ENCODE results near the gene FAM237B.
"Not testable (repeated sequence)": the region's sequence is repeated elsewhere in the genome, so short reads cannot be mapped to it uniquely, and the experiment has no call there.

Gene FAM237B

DNA sequence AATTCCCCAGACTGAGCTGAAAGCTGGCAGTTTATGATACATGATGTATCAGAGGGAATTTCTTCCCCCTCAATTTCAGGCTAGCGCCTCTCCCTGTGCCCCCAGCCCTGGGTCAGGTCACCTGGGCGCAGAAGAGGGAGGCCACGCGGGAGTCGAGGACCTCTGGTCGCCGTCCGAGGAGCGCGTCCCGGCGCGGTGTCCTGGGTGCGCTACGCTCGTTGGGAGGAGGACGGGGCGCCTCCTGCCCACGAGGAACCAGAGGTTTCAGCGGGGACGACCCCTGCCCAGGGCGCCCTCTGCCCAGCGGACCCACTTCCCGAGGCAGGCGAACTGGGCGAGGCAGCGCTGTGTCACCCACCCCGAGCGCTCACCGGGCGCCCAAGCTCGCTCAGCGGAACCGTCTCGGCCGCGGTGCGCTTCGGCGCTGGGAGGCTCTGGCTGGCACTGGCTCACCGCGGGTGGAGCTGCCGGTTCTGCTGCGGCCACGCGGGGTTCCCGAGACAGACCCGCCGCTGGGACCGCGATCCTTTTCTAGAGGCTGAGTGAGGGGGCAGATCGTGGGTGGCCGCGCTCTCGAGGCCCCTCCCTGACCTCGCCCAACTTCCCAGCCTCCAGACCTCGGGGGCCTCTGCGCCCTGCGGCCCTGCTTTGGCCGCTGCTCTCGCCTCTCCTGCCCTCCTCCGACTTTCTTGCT, at the start of gene FAM237B:
Gene FAM237B (minus strand): TSS at position 504 of the 694 bp plus-strand sequence. CDS start 1,556 bp downstream, outside the sequence.
- no peak for DNase-seq

DNA sequence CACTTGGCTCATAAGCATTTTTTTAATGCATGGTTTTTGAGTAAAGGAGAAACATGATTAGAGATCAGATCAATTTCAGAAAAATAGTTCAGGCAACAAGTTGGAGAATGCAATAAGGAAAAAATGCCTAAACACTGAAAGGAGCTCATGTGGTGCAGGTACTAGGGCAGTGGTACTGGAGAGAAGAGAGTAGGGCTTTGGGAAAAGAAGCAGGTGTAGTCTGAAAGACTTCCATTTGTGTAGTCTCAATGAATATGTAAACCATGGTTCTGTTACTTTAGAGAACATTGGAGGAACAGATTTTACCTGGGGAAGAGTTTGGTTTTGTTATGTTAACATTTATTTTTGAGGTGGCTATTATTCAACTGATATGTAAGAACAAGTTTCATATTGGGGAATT, 30.9 kb upstream of the FAM237B start:
- DNase-seq: no peak

DNA sequence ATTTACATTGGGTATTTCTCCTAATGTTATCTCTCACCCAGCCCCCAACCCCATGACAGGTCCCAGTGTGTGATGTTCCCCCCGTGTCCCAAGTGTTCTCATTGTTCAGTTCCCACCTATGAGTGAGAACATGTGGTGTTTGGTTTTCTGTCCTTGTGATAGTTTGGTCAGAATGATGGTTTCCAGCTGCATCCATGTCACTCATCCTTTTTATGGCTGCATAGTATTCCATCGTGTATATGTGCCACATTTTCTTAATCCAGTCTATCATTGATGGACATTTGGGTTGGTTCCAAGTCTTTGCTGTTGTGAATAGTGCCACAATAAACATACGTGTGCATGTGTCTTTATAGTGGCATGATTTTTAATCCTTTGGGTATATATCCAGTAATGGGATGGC, 28.9 kb upstream of the FAM237B start:
- DNase-seq: not testable (repeated sequence)

DNA sequence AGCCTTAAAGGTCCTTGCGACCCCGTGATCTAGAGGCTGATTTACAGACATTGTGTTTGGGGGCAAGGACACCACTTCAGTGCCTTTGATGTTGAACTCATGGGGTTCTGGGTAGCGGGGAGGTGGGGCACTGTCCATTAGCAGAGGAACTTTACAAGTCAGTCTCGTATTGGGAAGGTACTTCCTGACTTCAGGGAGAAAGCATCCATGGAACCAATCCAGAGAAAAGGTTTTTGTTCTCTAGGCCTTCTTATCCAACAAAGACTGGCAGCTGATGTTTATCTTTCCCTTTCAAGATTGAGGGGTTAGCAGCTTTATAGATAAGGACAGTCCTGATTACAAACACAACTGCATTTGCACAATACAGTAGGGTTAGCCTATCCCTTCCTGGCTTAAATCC, 28.2 kb upstream of the FAM237B start:
- no peak for DNase-seq

DNA sequence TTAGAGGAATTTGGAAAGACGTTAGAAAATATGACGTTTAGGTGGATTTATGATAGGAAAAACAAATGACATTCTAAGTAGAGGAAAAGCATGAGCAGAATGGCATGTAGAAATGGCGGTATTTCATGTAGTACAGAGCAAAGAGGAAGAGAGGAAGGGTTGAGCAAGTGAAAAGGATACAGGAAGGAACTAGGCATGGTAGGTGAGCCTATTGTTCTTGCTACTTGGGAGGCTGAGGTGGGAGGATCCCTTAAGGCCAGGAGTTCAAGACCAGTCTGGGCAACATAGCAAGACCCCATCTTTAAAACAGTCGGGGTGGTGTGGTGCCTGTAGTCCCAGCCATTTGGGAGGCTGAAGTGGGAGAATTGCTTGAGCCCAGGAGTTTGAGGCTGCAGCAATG, 26.7 kb upstream of the FAM237B start:
- DNase-seq: no peak

DNA sequence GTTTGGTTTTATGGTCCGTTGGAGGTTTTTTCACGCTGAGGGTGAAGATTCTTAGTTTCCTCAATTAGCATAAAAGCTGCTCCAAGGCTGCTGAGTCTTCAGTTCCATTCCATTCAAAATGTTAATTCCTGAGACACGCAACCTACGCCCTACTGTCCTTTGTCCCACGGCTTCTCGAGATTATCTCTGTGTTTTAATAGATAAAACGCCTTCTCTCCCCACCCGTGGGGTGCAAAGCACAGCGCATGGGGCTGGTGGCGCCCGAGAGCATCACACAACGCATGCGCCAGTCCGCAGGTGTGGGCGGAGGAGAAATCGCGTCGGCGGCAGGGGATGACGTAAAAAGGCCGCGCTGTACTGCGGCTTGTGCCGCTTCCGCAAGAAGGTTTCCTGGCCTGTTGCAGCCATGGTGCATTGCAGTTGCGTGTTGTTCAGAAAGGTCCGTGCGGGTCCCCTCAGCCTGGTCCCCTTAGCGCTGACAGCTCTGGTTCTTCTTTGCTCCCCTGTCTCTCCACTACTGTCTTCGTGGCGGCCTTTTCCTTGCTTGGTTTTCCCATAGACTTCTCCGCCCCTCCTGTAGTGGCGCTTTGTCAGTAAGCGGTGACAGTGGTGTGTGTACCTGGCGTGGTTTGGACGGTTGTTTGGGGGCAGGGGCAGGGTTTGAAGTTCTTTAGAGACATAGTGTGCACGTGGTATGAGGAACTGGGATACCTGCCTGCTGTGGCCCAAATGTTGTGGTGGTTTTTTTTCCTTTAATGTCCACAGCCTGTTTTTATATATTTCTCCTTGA, 25.4 kb upstream of the FAM237B start, which contains the start of gene GTPBP10:
Gene GTPBP10 (plus strand): TSS at position 381 of the 790 bp plus-strand sequence. CDS start 26 bp downstream, at position 407.
- peak; percentile 96 for DNase-seq

DNA sequence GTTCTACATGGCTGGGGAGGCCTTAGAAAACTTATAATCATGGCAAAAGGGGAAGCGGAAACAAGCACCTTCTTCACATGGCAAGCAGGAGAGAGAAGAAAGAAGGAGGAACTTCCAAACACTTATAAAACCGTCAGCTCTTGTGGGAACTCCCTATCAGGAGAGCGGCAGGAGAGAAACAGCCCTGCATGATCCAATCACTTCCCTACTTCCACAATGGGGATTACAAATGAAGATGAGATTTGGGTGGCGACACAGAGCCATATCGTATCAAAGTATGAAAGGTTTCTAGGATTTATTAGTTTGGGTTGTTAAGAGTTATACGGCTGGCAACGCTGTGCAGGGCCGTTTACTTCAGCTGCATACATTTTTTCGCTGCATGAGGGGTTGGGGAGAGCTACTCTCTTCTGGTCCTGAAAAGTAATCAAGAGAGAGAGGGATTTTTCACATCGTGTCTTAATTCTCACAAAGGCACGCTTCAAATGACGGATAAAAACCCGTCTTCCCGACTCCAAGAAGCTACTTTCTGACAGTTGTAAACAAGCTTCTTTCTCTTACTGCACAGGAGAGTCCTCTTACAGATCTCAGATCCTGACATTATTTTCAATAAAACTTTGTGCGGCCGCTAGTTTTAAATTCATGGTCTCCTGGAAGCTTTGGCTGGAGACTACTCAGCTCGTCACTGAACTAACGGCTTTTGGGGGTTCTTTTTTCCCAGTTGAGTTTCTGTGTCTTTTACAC, 24.7 kb upstream of the FAM237B start:
- DNase-seq: no peak

DNA sequence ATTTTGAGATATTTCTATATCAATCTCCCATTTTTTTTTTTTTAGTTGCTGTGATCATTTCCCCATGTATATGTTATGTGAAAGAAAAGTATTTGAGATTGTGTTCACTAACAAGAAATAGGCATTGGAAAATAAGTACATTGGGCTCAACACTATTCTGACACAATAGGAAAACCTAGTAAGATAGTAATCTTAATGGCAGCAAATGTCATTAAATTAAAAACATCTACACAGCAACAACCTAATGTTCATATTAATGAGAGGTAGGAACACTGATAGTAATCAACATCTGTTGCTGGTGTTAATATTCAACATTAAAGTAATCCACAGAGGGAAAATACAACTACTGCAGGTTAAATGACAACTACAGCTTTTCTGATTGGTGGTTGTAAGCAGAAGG, 23.9 kb upstream of the FAM237B start:
- DNase-seq: no peak

DNA sequence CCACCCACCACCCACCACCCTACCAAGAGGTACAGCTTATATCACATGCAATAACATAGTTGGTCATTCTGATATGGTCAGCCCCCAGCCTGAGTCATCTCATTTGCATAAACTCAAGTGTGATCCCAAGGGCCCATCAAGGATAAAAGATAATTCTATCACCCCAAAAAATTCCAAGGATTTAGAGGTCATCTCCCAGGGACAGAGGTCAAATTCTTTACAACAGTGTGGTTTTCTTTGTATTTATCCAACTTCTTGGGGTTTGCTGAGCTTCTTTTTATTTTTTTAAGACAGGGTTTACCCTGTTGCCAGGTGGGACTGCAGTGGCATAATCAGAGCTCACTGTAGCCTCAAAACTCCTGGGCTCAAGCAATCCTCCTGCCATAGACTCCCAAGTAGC, 16.0 kb upstream of the FAM237B start:
- DNase-seq: no peak

DNA sequence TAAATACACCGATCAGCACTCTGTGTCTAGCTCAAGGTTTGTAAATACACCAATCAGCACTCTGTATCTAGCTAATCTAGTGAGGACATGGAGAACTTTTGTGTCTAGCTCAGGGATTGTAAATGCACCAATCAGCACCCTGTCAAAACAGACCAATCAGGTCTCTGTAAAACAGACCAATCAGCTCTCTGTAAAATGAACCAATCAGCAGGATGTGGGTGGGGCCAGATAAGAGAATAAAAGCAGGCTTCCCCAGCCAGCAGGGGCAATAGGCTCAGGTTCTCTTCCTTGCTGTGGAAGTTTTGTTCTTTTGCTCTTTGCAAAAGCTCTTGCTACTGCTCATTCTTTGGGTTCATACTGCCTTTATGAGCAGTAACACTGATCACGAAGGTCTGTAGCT, 13.8 kb upstream of the FAM237B start:
- DNase-seq: not testable (repeated sequence)

DNA sequence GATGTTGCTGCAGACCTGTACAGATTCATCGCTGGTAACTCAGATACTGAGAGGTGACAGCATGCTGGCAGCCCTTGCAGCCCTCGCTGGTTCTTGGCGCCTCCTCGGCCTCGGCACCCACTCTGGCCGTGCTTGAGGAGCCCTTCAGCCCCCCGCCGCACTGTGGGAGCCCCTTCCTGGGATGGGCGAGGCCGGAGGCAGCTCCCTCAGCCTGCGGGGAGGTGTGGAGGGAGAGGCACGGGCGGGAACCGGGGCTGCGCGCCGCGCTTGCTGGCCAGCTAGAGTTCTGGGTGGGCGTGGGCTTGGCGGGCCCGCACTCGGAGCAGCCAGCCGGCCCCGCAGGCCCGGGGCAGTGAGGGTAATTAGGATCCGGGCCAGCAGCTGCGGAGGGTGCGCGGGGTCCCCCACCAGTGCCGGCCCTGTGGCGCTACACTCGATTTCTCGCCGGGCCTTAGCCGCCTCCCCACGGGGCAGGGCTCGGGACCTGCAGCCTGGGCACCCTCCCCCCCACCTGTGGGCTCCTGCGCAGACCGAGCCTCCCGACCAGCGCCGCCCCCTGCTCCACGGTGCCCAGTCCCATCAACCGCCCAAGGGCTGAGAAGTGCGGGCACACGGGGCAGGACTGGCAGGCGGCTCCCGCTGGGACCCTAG, 13.2 kb upstream of the FAM237B start:
- DNase-seq: no peak

DNA sequence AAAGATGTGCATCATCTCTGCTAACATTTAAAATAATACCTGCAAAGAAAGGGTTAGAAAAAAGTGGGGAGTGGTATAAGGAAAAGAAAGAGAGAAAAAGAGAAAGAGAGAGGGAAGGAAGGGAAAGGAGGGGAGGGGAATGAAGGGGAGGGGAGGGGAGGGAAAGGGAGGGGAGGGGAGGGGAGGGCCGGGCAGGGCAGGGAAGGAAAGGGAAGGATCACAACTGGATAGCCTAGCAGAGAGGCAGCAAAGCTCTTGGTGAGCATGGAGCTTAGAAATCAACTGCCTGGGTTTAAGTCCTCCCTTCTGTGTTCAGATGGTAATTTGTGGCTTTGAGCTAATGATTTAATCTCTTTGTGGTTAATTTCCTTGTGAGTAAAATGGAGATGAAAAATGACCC, 5.4 kb upstream of the FAM237B start:
- no peak for DNase-seq

DNA sequence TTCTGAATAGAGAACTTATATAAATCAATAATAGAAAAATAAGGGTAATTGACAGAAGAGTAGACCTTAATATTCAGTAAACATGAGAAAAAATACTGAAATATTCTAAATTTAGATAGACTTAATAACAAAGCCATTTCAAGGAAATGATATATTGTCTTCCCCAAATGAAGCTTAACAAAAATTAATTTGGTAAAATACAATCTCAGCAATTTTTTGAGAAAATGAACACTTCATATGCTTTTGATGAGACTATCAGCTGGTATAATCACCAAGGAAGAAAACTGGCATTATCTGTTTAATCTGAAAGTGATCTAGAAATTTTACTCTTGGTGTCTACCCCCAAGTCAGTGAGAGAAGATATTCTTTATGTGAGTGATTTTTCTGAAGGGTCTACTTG, 1.7 kb upstream of the FAM237B start:
- no peak for DNase-seq

DNA sequence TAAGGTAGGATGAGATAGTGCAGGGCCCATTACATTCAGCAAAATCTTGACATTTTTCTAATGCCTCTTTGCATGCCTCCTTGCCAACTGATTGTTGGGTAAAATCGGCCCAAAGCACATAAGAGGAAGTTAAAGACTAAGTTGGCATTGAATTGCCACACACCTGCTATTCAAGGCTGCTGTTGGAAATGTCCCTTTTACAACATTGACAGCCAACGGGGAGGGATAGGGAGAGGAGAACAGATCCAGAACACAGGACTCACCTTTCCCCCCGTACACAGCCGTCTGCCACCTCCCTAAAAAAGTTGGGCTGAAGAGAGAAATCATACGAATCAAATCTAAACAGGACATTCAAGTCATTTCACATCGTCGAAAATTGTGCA, 695 bp downstream of the FAM237B start:
- DNase-seq: no peak

DNA sequence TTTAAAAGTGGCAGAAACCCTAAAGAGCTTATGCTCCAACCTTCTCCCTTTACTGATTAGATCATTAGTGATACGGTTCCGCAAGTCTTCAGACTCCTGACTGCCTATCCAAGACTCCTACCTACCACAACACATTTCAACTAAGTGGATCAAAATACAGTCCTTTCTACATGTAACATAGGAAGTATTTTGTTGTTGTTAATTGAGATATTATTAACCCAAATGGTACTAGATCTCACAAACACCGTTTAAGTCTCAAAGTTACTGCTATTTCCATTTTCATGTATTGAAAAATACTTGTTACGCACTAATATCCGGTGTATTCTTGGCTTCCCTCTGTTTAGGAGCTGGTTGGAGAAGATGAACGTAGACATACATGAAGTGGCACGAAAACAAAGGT, 1.1 kb downstream of the FAM237B start:
- no peak for DNase-seq

DNA sequence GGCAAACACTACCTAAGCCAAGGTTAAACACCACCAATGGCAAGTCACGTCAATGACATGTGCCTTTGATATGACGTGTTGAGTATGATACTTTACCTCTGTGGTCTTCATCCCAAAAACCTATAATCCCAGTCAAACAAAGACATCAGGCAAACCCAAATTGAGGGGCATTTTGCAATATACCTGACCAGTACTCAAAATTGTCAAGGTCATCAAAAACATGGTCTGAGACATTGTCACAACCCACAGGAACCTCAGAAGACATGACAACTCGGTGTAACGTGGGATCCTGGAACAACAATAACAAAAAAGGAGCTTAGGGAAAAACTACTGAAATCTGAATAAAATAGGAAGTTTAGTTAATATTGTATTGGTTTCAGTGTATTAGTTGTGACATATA, 7.2 kb downstream of the FAM237B start:
- no peak for DNase-seq

DNA sequence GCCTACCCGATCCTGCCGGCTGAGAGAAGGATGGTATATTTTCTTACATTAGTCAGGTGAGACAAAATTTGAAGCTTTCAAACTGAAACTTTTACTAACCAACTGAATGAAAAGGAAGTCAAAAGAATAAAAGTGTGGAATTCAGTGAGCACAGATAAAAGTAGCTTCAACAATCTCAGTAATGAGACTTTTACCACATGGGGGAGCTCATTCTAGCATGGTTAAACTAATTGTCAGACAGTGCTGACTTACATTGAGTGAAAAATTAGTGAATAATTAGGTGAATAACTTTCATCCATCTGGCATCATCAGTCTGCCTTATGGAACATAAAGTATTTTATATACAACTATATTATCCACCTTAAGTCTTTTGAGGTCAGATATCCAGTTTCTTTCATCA, 8.4 kb downstream of the FAM237B start:
- DNase-seq: no peak

DNA sequence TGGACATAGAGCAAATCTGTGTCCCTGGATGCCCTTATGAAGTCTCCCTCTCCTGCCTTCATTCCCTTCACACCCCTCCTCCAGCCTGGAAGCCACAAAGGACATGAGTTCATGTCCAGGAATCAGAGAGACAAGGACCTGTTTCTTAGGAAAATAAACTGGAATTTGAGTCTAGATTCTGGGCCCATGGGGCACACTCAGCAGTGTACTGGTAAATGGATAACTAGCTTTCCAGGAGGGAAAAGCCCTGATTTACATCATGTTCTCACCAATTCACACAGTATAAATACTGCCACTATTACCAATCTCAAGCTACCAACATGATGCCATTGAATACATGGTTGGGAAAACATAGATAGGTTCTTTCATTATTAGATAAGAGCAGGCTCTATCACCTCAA, 9.9 kb downstream of the FAM237B start:
- DNase-seq: no peak

DNA sequence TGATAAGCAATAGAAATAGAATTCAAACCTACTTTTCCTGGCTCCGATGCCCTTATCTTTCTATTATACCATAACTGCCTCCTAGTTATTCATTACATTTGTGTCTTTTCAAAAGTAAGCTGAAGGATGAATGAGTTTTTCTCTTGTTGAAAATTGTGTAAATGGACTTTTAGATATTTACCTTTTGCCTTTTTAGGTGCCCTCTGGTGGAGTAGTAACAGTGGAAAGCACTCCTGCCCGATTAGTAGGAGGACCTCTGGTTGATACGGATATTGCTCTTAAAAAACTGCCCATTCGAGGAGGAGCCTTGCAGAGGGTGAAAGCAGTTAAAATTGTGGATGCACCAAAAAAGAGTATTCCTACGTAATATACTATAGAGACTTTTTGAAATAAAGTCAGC, 11.2 kb downstream of the FAM237B start:
- DNase-seq: no peak

DNA sequence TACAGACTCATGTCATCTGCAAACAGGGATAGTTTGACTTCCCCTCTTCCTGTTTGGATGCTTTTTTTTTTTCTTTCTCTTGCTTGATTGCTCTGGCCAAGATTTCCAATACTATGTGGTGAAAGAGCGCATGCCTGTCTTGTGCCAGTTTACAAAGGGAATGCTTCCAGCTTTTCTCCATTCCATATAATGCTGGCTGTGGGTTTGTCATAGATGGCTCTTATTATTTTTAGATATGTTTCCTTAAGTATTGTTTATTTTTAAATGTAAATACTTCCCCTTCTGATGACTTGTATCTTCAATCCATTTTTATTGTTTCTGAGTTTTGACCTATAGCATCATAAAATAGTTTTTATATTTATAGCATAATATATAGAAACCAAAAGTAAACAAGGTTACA, 17.9 kb downstream of the FAM237B start:
- DNase-seq: no peak

DNA sequence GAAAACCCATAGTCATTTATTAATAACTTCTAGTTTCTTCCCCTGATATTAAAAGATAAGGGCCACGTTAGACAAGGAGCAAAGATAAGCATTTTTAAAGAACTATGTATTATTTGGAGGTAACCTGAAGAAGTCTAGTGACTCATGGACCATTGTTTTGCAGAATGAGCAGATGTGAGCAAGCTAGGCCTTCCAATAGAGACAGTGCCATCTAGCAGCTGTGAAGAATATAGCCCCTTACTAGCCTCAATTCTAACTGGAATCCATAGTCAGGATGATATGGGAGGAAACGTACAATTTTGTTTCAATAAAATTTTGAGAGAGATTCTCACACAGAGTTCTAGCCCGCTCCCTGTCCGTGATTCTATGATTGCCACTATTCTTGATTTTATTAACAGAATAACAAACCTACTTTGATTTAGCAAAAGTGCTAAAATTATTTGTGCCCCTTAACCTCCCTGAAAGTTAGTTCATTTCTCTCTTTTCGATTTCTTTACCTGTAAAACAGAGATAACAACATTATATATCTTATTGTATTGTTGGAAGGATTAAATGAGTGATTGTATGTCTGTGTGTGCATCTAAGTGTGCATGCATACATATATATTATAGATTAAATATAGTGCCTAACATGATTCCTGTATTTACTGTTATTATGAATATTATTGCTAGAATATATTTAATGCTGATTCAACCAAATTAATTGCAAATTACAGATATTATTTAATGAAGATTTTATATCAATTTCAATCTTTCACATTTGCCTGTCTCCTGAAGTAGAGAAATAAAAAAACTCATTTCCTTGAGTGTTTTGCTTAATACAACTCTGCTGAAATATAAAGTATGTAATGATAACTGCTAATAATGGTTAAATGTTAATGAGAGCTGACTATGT, 22.7 kb downstream of the FAM237B start:
- no peak for DNase-seq
